WI38 (cell line): Measurements from ENCODE around the gene SPOCK1.
"Not testable (repeated sequence)": the region's sequence is repeated elsewhere in the genome, so short reads cannot be mapped to it uniquely, and the experiment has no call there.

Experiments
- H3K4me3 ChIP-seq: 2 replicates; pipeline ENCODE4 v1.5.1; 2011; ENCODE audit warnings: low read depth, mild to moderate bottlenecking, control low read depth, low read length
- CTCF ChIP-seq: IDR thresholded peaks from 2 replicates; pipeline ENCODE4 v1.5.1; 2012; ENCODE audit warnings: low read depth, mild to moderate bottlenecking, control low read depth, low read length

Gene SPOCK1

DNA sequence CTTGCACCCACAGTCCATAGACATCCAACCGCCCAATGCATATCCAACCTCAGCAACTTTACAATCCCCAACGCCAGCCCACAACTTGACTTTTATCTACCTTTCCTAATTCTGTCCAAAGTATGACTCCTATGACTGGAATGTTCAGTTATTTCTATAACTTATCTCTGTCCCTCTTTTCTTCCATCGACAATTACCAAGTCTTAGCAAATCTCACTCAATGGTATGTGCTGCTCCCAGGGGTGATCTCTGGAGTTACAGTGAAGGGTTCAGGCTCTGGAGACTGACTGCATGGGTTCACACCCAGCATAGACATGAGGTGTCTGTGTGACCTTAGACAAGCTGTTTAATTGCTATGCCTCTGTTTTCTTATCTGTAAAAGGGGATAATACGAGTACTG lies 106.9 kb downstream of the SPOCK1 start:
- H3K4me3 ChIP-seq: no peak overlapping the region
- no peak for TF ChIP-seq CTCF

GRCh38 chr5:137391044-137391443 lies 108.1 kb downstream of the SPOCK1 start:
- H3K4me3 ChIP-seq: not testable (repeated sequence)

- no peak for TF ChIP-seq CTCF
- no peak overlapping the region for H3K4me3 ChIP-seq
These were observed 110.1 kb downstream of the SPOCK1 start for GRCh38 chr5:137389042-137389441.

GRCh38 chr5:137385064-137385463 lies 114.1 kb downstream of the SPOCK1 start:
- H3K4me3 ChIP-seq: no peak overlapping the region
- TF ChIP-seq CTCF: no peak

DNA sequence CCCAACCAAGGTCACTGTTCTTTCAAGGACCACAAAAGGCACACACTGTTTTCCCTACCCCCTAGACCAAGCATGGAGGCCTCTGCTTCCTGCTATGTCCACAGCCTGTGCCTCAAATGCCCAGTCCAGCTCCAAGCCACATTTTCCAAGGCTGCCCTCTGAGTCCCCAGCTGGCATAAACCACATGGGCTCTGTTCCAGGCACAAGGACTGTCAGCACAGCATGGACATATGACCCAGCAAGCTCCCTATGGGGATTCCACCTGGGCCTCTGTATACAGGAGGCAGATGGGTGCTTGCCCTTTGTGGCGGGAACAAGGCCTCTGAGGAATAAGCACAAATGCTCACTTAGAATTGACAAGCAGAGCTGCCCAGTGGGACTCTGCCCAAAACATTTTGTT lies 115.2 kb downstream of the SPOCK1 start:
- TF ChIP-seq CTCF: no peak
- no peak overlapping the region for H3K4me3 ChIP-seq

DNA sequence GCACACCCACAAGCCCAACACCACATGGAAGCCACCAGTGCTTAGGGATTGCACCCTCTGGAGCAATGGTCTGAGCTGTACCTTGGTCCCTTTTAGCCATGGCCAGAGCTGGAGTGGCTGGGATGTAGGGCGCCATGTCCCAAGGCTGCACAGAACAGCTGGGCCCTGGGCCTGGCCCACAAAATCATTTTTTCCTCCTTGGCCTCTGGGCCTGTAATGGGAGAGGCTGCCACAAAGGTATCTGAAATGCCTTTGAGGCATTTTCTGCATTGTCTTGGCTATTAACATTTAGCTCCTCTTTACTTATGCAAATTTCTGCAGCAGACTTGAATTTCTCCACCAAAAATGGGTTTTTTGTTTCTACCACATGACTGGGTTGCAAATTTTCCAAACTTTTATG lies 117.6 kb downstream of the SPOCK1 start:
- TF ChIP-seq CTCF: no peak
- no peak overlapping the region for H3K4me3 ChIP-seq

GRCh38 chr5:137379555-137380286 lies 119.4 kb downstream of the SPOCK1 start:
- H3K4me3 ChIP-seq: no peak overlapping the region
- no peak for TF ChIP-seq CTCF
